GM23248 (cell line): ENCODE measurements around the gene GRIP2.

Experiments used
- EZH2 ChIP-seq: fragments of 200-600 bp; sonication (generic); IDR thresholded peaks from 2 replicates; pipeline ENCODE4 v1.6.1; 2018; ENCODE audit warnings: antibody characterized with exemption, mild to moderate bottlenecking; ENCODE audit not compliant: insufficient read depth, poor library complexity, severe bottlenecking
- EZH2phosphoT487 ChIP-seq: fragments of 200-600 bp; sonication (generic); IDR thresholded peaks from 2 replicates; pipeline ENCODE4 v1.6.1; 2018; ENCODE audit warnings: antibody characterized with exemption, moderate library complexity, mild to moderate bottlenecking, low read depth; ENCODE audit not compliant: insufficient read depth

DNA sequence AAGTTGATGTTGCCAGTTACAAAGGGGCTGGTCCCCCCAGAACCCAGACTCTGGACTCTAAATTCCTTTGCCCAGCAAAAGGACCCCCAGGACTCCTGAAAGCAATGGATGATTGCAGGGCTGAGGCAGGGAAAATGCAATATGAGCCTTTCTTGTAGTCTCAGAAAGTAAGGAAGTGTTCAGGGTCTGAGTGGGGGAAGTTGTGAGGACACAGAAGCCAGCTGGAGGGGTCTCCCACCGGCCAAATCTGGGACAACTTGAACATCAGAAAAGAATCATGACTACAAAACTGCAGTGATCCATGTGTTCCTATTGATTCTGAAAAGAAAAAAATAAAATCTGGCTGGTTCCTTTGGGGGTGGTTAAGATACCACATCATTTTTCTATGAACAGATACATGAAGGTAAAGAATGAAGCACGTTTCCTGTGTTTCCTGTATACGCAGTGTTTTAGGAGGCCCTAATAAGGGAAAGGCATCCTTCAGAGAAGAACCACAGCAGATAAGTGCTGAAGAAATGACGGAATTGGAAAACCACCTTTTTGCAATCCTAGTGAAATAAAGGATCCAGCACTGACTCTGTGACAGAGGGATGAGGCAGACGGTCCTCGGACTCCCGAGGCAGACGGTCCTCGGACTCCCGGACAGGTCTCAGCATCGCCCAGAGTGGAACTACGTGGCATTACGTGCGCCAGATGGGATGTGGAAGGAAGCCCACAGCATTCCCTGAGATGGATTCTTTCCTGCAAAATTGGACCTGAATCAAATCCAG, 22.2 kb upstream of the GRIP2 start:
- TF ChIP-seq EZH2 (no peak), EZH2phosphoT487 (no peak)
